Mucosa of descending colon (tissue), 3 donors: ENCODE results near the gene ANKZF1. TPM values are rescaled to one million over a fixed set of nuclear protein-coding genes. Genes with fewer than 3 reads are reported as not detected.

Experiments used
- ATAC-seq: fragments of 200-7000 bp; cut with Tn5 transposase; one replicate; pipeline ENCODE4 v1.9.1; 2020; ENCODE audit warnings: mild to moderate bottlenecking, moderate library complexity
- DNase-seq, 3 donors: peaks; one replicate each; pipeline ENCODE4 v3.0.0-alpha.2; 2020
- H3K36me3 ChIP-seq: fragments of 200-600 bp; one replicate; pipeline ENCODE4 v1.8.0; 2021; ENCODE audit warnings: low read depth, mild to moderate bottlenecking
- H3K4me1 ChIP-seq: fragments of 200-600 bp; one replicate; pipeline ENCODE4 v1.8.0; 2021; ENCODE audit warnings: low read depth, mild to moderate bottlenecking
- H3K4me3 ChIP-seq: fragments of 200-600 bp; one replicate; pipeline ENCODE4 v1.8.0; 2021; ENCODE audit warnings: mild to moderate bottlenecking
- H3K9me3 ChIP-seq: fragments of 200-600 bp; one replicate; pipeline ENCODE4 v1.8.0; 2021; ENCODE audit warnings: mild to moderate bottlenecking
- CTCF ChIP-seq: fragments of 200-600 bp; IDR thresholded peaks from one replicate; pipeline ENCODE4 v1.8.0; 2022; ENCODE audit warnings: antibody characterized with exemption, mild to moderate bottlenecking
- intact Hi-C, 2 donors: fragments of 100-400 bp; cut with DNase I in 1 of 2; cut with micrococcal nuclease in 1 of 2; formaldehyde crosslinking; loops; one replicate each; pipeline versions ENCODE4 v1.11.0 to v1.11.1; 2022; cut with DNase I, micrococcal nuclease
- total RNA-seq, 3 donors: library from RNA; stranded (reverse); fragmentation: NEBNext Ultra II Directional in 2 of 3; extraction: Animal tissue kit (Norgen Biotek cat#: 25700) in 2 of 3; gene quantifications; one replicate each; pipeline versions ENCODE4 v1.2.1 to v1.2.4, GENCODE V29; 2021 to 2023
- donor health status: DM: no; HTN: no; CAD: no; lungs with moderate emphysema.
- donor health status: DM: no; HTN: no; CAD: no.
- donor health status: DM: no; HTN: yes; CAD: no.

ANKZF1 gene
- total RNA-seq, 3 donors from 2014 or later, result 38.6 to 65.2 (median 47.1) TPM

- no peak for ATAC-seq
- no peaks in the 10 kb centered on the region for H3K9me3 ChIP-seq
- intact Hi-C loops, result no loop called here
Measured at GRCh38 chr2:219270055-219270372, 40.4 kb downstream of the ANKZF1 start.

GRCh38 chr2:219271021-219271420 lies 41.4 kb downstream of the ANKZF1 start:
- ATAC-seq (no peak), DNase-seq (no peak)
- Histone ChIP-seq H3K36me3 (no peaks in the 10 kb centered on the region), H3K4me1 (no peaks in the 10 kb centered on the region), H3K4me3 (no peak overlapping the region), H3K9me3 (no peaks in the 10 kb centered on the region)
- no peak for TF ChIP-seq CTCF
- intact Hi-C loops, result no loop called here

More at GRCh38 chr2:219270055-219270372, 40.4 kb downstream of the ANKZF1 start:
- DNase-seq, result no peak
- H3K4me1 ChIP-seq, result no peaks in the 10 kb centered on the region
- TF ChIP-seq CTCF, result no peak
- no peak overlapping the region for H3K4me3 ChIP-seq
- no peaks in the 10 kb centered on the region for H3K36me3 ChIP-seq

- DNase-seq, result no peak
- no peak for ATAC-seq
- Histone ChIP-seq H3K9me3 (no peaks in the 10 kb centered on the region), H3K4me1 (no peaks in the 10 kb centered on the region), H3K36me3 (no peaks in the 10 kb centered on the region), H3K4me3 (no peak overlapping the region)
- intact Hi-C loops, result no loop called here
- no peak for TF ChIP-seq CTCF
Measured at GRCh38 chr2:219272356-219272755, 42.8 kb downstream of the ANKZF1 start.

- no peaks in the 10 kb centered on the region for H3K36me3 ChIP-seq
- peaks cover 3% of the 10 kb centered on the region for H3K4me1 ChIP-seq
- H3K4me3 ChIP-seq, result no peak overlapping the region
- no peaks in the 10 kb centered on the region for H3K9me3 ChIP-seq
- DNase-seq, result no peak
- no peak for ATAC-seq
- intact Hi-C loops, result no loop called here
- TF ChIP-seq CTCF, result no peak
Measured at GRCh38 chr2:219272995-219273394, 43.4 kb downstream of the ANKZF1 start.

GRCh38 chr2:219273937-219274336 lies 44.3 kb downstream of the ANKZF1 start:
- peaks cover 1% of the 10 kb centered on the region for H3K36me3 ChIP-seq
- DNase-seq, result no peak
- no peak for TF ChIP-seq CTCF
- intact Hi-C loops, result no loop called here
- H3K4me1 ChIP-seq, result peaks cover 13% of the 10 kb centered on the region
- no peak overlapping the region for H3K4me3 ChIP-seq
- no peaks in the 10 kb centered on the region for H3K9me3 ChIP-seq
- no peak for ATAC-seq

- Histone ChIP-seq H3K4me1 (peaks cover 13% of the 10 kb centered on the region), H3K36me3 (peaks cover 3% of the 10 kb centered on the region), H3K9me3 (no peaks in the 10 kb centered on the region), H3K4me3 (no peak overlapping the region)
- DNase-seq (no peak), ATAC-seq (no peak)
- no peak for TF ChIP-seq CTCF
- intact Hi-C loops, result no loop called here
Measured at GRCh38 chr2:219274361-219274921, 44.8 kb downstream of the ANKZF1 start.
